OCI-LY7 (cell line): ENCODE measurements around the gene ZBED4. TPM values are rescaled to one million over a fixed set of nuclear protein-coding genes. Genes with fewer than 3 reads are reported as not detected.
A peak's percentile ranks its signal among the peaks of the same experiment; 100 is the strongest.

ENCODE experiments used
- BruUV-seq: library from RNA; stranded (reverse); fragments of 400-500 nt; replicated peaks from 2 replicates; lab custom pipeline; 2021; lab: Mats Ljungman, UMichigan
- CTCF ChIA-PET: fragments of 300-600 bp; sonication (Branson Sonifier 250); formaldehyde crosslinking; loops from one replicate; lab custom pipeline; 2022; ENCODE audit warnings: antibody characterized with exemption; ENCODE audit not compliant: unreplicated experiment; lab: Charles Lee
- POLR2A ChIA-PET: fragments of 300-600 bp; sonication (Branson Sonifier 250); formaldehyde crosslinking; loops from one replicate; lab custom pipeline; 2022; ENCODE audit warnings: antibody characterized with exemption; lab: Charles Lee
- DNase-seq: peaks from one replicate; pipeline ENCODE4 v3.0.0-alpha.2; 2015; ENCODE audit warnings: low spot score
- H2AFZ ChIP-seq: fragments of 200-600 bp; sonication (generic), shearing (Covaris generic); 2 replicates; pipeline ENCODE4 v1.6.1; 2014; ENCODE audit warnings: mild to moderate bottlenecking, antibody characterized with exemption, low read length, moderate library complexity
- H3K27ac ChIP-seq: fragments of 200-600 bp; sonication (generic); 2 replicates; pipeline ENCODE4 v1.5.1; 2014; ENCODE audit warnings: mixed run types, low read depth, mild to moderate bottlenecking, moderate library complexity, low read length, inconsistent platforms; ENCODE audit not compliant: poor library complexity, severe bottlenecking
- H3K36me3 ChIP-seq: fragments of 200-600 bp; sonication (generic); 2 replicates; pipeline ENCODE4 v1.6.1; 2014; ENCODE audit warnings: mild to moderate bottlenecking, antibody characterized with exemption, low read length, moderate library complexity, mixed read lengths; ENCODE audit not compliant: insufficient read depth
- H3K4me1 ChIP-seq: fragments of 200-600 bp; sonication (generic); 2 replicates; pipeline ENCODE4 v1.5.1; 2014; ENCODE audit warnings: mild to moderate bottlenecking, low read length; ENCODE audit not compliant: insufficient read depth, poor library complexity, severe bottlenecking
- H3K4me2 ChIP-seq: fragments of 200-600 bp; sonication (generic); 2 replicates; pipeline ENCODE4 v1.6.1; 2014; ENCODE audit warnings: mild to moderate bottlenecking, low read length
- H3K4me3 ChIP-seq: fragments of 200-600 bp; sonication (generic); 2 replicates; pipeline ENCODE4 v1.5.1; 2014; ENCODE audit warnings: mild to moderate bottlenecking, low read depth, low read length; ENCODE audit not compliant: poor library complexity, severe bottlenecking
- H3K79me2 ChIP-seq: fragments of 200-600 bp; sonication (generic); 2 replicates; pipeline ENCODE4 v1.6.1; 2016; ENCODE audit warnings: low read depth, mild to moderate bottlenecking, low read length, moderate library complexity, mixed read lengths; ENCODE audit not compliant: insufficient read depth
- H3K9me2 ChIP-seq: fragments of 200-600 bp; sonication (generic); 2 replicates; pipeline ENCODE4 v1.6.1; 2016; ENCODE audit warnings: mild to moderate bottlenecking, low read length, mixed read lengths; ENCODE audit not compliant: insufficient read depth
- H3K9me3 ChIP-seq: fragments of 200-600 bp; sonication (generic); 2 replicates; pipeline ENCODE4 v1.6.1; 2014; ENCODE audit warnings: mild to moderate bottlenecking, mixed run types, low read length, mixed read lengths
- H4K20me1 ChIP-seq: fragments of 200-600 bp; sonication (generic); 2 replicates; pipeline ENCODE4 v1.6.1; 2014; ENCODE audit warnings: mild to moderate bottlenecking, antibody characterized with exemption, low read length, moderate library complexity, mixed read lengths; ENCODE audit not compliant: insufficient read depth
- CTCF ChIP-seq: fragments of 200-600 bp; sonication (generic); conservative IDR thresholded peaks from 2 replicates; pipeline ENCODE4 v1.5.1; 2014; ENCODE audit warnings: mild to moderate bottlenecking, antibody characterized with exemption, low read length, moderate library complexity, mixed read lengths
- EZH2phosphoT487 ChIP-seq: fragments of 200-600 bp; sonication (generic); IDR thresholded peaks from 2 replicates; pipeline ENCODE4 v1.6.1; 2018; ENCODE audit warnings: low read depth, borderline replicate concordance, mild to moderate bottlenecking, mixed run types, antibody characterized with exemption, low read length, moderate library complexity, mixed read lengths
- intact Hi-C: fragments of 100-400 bp; cut with micrococcal nuclease; formaldehyde crosslinking; loops from one replicate; pipeline ENCODE4 v1.10.0; 2022; ENCODE audit not compliant: unreplicated experiment
- total RNA-seq, 2 experiments: library from RNA; depleted of rRNA in 1 of 2; stranded (reverse); fragments of >200 nt in 1 of 2; shearing (Covaris generic) in 1 of 2; gene quantifications; 2 replicates each; pipeline ENCODE4 v1.2.3, GENCODE V29; 2014 to 2022

Gene ZBED4
- total RNA-seq, 2 experiments from 2014 or later, result 30.4 to 31.6 TPM

- peak overlapping the region; percentile 89 for H3K4me2 ChIP-seq
Observed at GRCh38 chr22:49828599-49828965, 25.1 kb upstream of the ZBED4 start.

GRCh38 chr22:49829044-49829853 lies 24.4 kb upstream of the ZBED4 start:
- BruUV-seq, result no TSS peak

More at GRCh38 chr22:49828599-49828965, 25.1 kb upstream of the ZBED4 start:
- POLR2A ChIA-PET, result no interaction called here
- H3K9me3 ChIP-seq, result no peaks in the 10 kb centered on the region
- H2AFZ ChIP-seq, result no peak overlapping the region
- TF ChIP-seq EZH2phosphoT487, result no peak
- no peak for TF ChIP-seq CTCF
- no peaks in the 10 kb centered on the region for H3K9me2 ChIP-seq
- H3K27ac ChIP-seq, result no peak overlapping the region
- H3K4me3 ChIP-seq, result no peak overlapping the region
- H3K36me3 ChIP-seq, result peaks cover 20% of the 10 kb centered on the region
- BruUV-seq, result no TSS peak
- CTCF ChIA-PET, result no interaction called here
- peak; percentile 26 for DNase-seq
- H3K79me2 ChIP-seq, result peaks cover 33% of the 10 kb centered on the region
- peaks cover 15% of the 10 kb centered on the region; the same call in 1 of the 2 replicates for H4K20me1 ChIP-seq
- intact Hi-C loops, result no loop called here
- H3K4me1 ChIP-seq, result peaks cover 38% of the 10 kb centered on the region

More at GRCh38 chr22:49829044-49829853, 24.4 kb upstream of the ZBED4 start:
- H3K79me2 ChIP-seq, result peaks cover 29% of the 10 kb centered on the region
- POLR2A ChIA-PET, result no interaction called here
- peak overlapping the region; percentile 89 for H3K4me2 ChIP-seq
- TF ChIP-seq EZH2phosphoT487 (no peak), CTCF (no peak)
- H3K4me1 ChIP-seq, result peaks cover 38% of the 10 kb centered on the region
- peak; percentile 30 for DNase-seq
- H3K36me3 ChIP-seq, result peaks cover 14% of the 10 kb centered on the region
- CTCF ChIA-PET, result no interaction called here
- peaks cover 15% of the 10 kb centered on the region; the same call in 1 of the 2 replicates for H4K20me1 ChIP-seq
- peak overlapping the region; percentile 72 for H3K27ac ChIP-seq
- H3K9me2 ChIP-seq, result no peaks in the 10 kb centered on the region
- peak overlapping the region; percentile 30; the same call in 1 of the 2 replicates for H2AFZ ChIP-seq
- peak overlapping the region; percentile 19 for H3K4me3 ChIP-seq
- no peaks in the 10 kb centered on the region for H3K9me3 ChIP-seq
- intact Hi-C loops, result no loop called here
